RWPE1 (cell line): ENCODE results near the gene PRTG.

Experiments
- CTCF ChIA-PET: fragments of 350-600 bp; sonication (Branson Sonifier 250); formaldehyde crosslinking; extraction: SDS; loops from one replicate; lab custom pipeline; 2021; lab: Yijun Ruan, JAX
- POLR2A ChIA-PET: fragments of 400-600 bp; formaldehyde crosslinking; extraction: SDS; loops from one replicate; lab custom pipeline; 2020; ENCODE audit warnings: antibody characterized with exemption; ENCODE audit not compliant: low non-redundant PET; lab: Yijun Ruan, JAX
- DNase-seq: peaks from one replicate; pipeline ENCODE4 v3.0.0; 2012; ENCODE audit warnings: low spot score
- H3K27ac ChIP-seq: fragments of 450-650 bp; 2 replicates; pipeline ENCODE4 v1.5.1; 2017
- CTCF ChIP-seq: fragments of 450-650 bp; conservative IDR thresholded peaks from 2 replicates; pipeline ENCODE4 v1.5.1; 2017; ENCODE audit warnings: low read depth, mild to moderate bottlenecking

The PRTG gene

GRCh38 chr15:55707951-55708350, 35.0 kb downstream of the PRTG start:
- no peak overlapping the region for H3K27ac ChIP-seq
- no peak for DNase-seq
- TF ChIP-seq CTCF, result no peak
- CTCF ChIA-PET, result interaction anchor here (0.7 kb wide), 1 partner anchor 36 kb away, joined by 3 read pairs; no protein-coding TSS in a partner anchor
- POLR2A ChIA-PET, result no interaction called here

GRCh38 chr15:55707518-55707917, 35.4 kb downstream of the PRTG start:
- POLR2A ChIA-PET, result no interaction called here

GRCh38 chr15:55703873-55704301, 39.1 kb downstream of the PRTG start:
- ChIA-PET POLR2A (no interaction called here), CTCF (interaction anchor here (0.8 kb wide), 1 partner anchor 67 kb away, joined by 3 read pairs; no protein-coding TSS in a partner anchor)
- DNase-seq, result no peak
- no peak overlapping the region for H3K27ac ChIP-seq
- no peak for TF ChIP-seq CTCF

More at GRCh38 chr15:55707518-55707917, 35.4 kb downstream of the PRTG start:
- no peak for DNase-seq
- CTCF ChIA-PET, result interaction anchor here (0.7 kb wide), 1 partner anchor 35 kb away, joined by 3 read pairs; no protein-coding TSS in a partner anchor
- TF ChIP-seq CTCF, result no peak
- no peak overlapping the region for H3K27ac ChIP-seq

GRCh38 chr15:55700876-55701275, 42.1 kb downstream of the PRTG start:
- ChIA-PET CTCF (no interaction called here), POLR2A (no interaction called here)
- no peak for DNase-seq
- TF ChIP-seq CTCF, result no peak
- H3K27ac ChIP-seq, result no peak overlapping the region

- no peak overlapping the region for H3K27ac ChIP-seq
- CTCF ChIA-PET, result interaction anchor here (0.7 kb wide), 1 partner anchor 54 kb away, joined by 4 read pairs; no protein-coding TSS in a partner anchor
- POLR2A ChIA-PET, result no interaction called here
- DNase-seq, result no peak
- no peak for TF ChIP-seq CTCF
Measured at GRCh38 chr15:55698653-55699052, 44.3 kb downstream of the PRTG start.

- TF ChIP-seq CTCF, result no peak
- POLR2A ChIA-PET, result no interaction called here
- CTCF ChIA-PET, result no interaction called here
- no peak overlapping the region for H3K27ac ChIP-seq
- no peak for DNase-seq
Measured at GRCh38 chr15:55696221-55696620, 46.7 kb downstream of the PRTG start.
